A673 (cell line): ENCODE data around the gene PBX1.

Experiments used
- CTCF ChIP-seq: fragments of 300-800, 200-600 bp; sonication (generic); conservative IDR thresholded peaks from 2 replicates; pipeline ENCODE4 v1.5.1; 2017; ENCODE audit warnings: low read depth, mild to moderate bottlenecking, antibody characterized with exemption, low read length, moderate library complexity, mixed read lengths
- EZH2 ChIP-seq: fragments of 200-600 bp; sonication (generic); IDR thresholded peaks from 2 replicates; pipeline ENCODE4 v1.6.1; 2017; ENCODE audit warnings: borderline replicate concordance, low read depth, mild to moderate bottlenecking, mixed read lengths, antibody characterized with exemption, low read length; ENCODE audit not compliant: poor library complexity, severe bottlenecking

DNA sequence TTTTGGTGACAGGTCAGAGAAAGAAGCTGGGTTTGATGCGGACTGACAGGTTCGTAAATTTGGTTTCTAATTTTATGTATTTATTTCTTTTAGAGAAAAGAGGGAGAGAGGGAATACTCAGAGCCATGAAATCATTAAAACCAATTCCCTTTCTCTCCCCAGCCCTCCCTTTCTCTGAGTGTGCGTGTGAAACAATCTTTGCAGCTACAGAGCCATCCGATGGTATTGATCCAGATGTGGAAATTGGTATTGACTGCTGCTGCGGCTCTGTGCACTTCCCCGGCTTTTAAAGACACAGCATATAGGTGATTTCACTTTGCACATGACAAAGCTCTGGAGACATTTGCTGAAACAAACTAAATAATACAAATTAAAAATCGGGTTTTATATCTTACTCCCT is 42.4 kb upstream of the PBX1 start:
- no peak for TF ChIP-seq CTCF
- TF ChIP-seq EZH2: no peak
